ENCODE measurements around the gene NOS1AP. TPM values are rescaled to one million over a fixed set of nuclear protein-coding genes. Genes with fewer than 3 reads are reported as not detected.

NOS1AP gene
- total and polyA plus RNA-seq, 9 donors: 0.50 to 4.4 (median 1.5) TPM

DNA sequence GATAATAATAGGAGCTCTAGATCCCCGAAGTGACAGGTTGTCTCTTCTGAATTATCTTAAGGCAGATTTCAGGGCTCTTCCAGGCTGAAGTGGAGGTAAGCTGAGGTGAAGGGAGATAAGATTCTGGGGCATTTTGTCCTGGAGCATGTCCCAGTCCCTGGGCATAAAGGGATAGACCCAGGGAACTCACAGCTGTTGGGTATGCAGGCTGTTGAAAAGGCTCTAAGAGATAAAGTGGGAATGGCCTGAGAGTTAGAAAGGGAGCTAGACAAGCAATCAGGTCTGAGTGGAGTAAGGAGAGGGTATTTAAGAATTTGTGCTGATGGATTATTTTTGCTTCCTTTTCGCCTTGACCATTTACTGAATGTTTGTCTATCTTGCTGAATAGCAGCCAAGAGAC lies 123.7 kb downstream of the NOS1AP start:
- Histone ChIP-seq H3K9me3 (no peaks in the 10 kb centered on the region), H3K4me1 (ENCODE audit: insufficient read depth) (peaks cover 7% of the 10 kb centered on the region), H3K27me3 (no peaks in the 10 kb centered on the region), H3K27ac (no peak overlapping the region), H3K36me3 (no peaks in the 10 kb centered on the region), H3K4me3 (no peak overlapping the region)
- intact Hi-C loops (cut with DNase I): no loop called here
- WGBS, 3 donors: 9 to 26% (median 13%) methylated on average over 2 of the region's 2 CpGs
- TF ChIP-seq EP300 (IDR thresholded peaks at IDR 0.05) (no peak), POLR2A (IDR thresholded peaks at IDR 0.05) (no peak), CTCF (IDR thresholded peaks at IDR 0.05) (no peak)
- no peak for DNase-seq

DNA sequence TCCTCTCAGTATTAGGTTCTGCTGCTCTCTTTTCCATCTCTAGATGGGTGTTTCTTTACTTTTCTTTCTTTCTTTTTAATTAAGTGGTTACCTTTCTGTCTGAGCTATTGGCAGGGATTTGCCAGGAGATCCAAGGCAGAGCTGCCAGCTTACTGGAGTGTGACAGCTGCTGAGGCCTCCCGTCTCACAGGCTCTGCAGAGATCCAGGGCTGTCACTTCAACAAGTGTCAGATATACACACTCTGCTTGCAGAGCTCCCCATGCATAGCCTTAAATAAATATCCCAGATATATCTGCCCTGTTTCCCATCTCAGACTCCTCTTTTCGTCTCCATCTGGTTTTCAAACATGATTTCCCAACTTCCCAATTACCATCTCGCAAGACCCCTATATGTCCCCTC lies 124.3 kb downstream of the NOS1AP start:
- Histone ChIP-seq H3K36me3 (no peaks in the 10 kb centered on the region), H3K27ac (no peak overlapping the region), H3K27me3 (no peaks in the 10 kb centered on the region), H3K9me3 (no peaks in the 10 kb centered on the region), H3K4me1 (ENCODE audit: insufficient read depth) (peaks cover 7% of the 10 kb centered on the region), H3K4me3 (no peak overlapping the region)
- intact Hi-C loops (cut with DNase I): no loop called here
- 79 to 83% (median 82%) methylated on average over 3 of the region's 3 CpGs for WGBS, 3 donors
- no peak for DNase-seq
- no peak for TF ChIP-seq CTCF (IDR thresholded peaks at IDR 0.05)
- no peak for TF ChIP-seq EP300 (IDR thresholded peaks at IDR 0.05)
- no peak for TF ChIP-seq POLR2A (IDR thresholded peaks at IDR 0.05)

DNA sequence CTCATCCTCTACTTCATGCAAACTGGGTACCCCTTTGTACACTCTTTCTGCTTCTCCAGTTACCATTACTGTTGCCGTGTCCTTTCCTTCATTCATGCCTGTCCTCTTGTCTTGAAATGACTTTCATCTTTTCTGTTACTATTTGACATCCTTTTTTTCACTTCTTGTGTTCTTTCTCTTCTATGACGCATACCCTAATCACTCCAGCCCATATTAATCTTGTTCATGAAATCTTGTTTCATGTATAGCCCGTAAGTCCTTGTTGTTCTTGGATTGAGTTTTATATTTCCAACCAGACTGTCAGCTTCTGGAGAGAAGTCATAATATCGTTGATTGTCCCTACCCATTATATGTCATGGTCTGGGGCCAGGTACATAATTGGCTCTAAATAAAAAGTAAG lies 126.1 kb downstream of the NOS1AP start:
- WGBS, 3 donors: 67 to 94% (median 82%) methylated on average over 4 of the region's 4 CpGs
- intact Hi-C loops (cut with DNase I): no loop called here
- no peaks in the 10 kb centered on the region for H3K27me3 ChIP-seq
- no peak overlapping the region for H3K4me3 ChIP-seq
- TF ChIP-seq CTCF (IDR thresholded peaks at IDR 0.05) (no peak), EP300 (IDR thresholded peaks at IDR 0.05) (no peak), POLR2A (IDR thresholded peaks at IDR 0.05) (no peak)
- no peaks in the 10 kb centered on the region for H3K36me3 ChIP-seq
- H3K9me3 ChIP-seq: no peaks in the 10 kb centered on the region
- H3K27ac ChIP-seq: no peak overlapping the region
- no peak for DNase-seq
- H3K4me1 ChIP-seq (ENCODE audit: insufficient read depth): peaks cover 7% of the 10 kb centered on the region

DNA sequence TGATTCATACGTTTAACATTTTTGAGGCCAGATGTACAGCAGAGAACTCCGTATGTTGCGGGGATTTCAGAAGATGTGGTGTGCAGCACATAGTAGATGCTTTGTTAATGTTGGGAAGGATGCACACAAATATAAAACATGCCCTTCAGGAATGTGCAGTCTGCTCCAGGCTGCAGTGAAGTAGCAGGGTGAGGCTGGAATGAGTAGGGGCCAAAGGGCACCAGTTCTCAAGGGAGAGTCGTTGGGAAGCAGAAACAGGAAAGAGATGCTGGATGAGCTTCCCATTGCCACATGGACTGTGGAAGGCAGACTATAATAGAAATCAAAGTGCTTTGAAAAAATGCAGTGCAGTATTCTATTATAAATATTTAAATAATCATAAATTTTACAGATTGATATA lies 126.9 kb downstream of the NOS1AP start:
- no peak overlapping the region for H3K4me3 ChIP-seq
- no peaks in the 10 kb centered on the region for H3K27me3 ChIP-seq
- no peak overlapping the region for H3K27ac ChIP-seq
- TF ChIP-seq EP300 (IDR thresholded peaks at IDR 0.05): no peak
- TF ChIP-seq POLR2A (IDR thresholded peaks at IDR 0.05): no peak
- TF ChIP-seq CTCF (IDR thresholded peaks at IDR 0.05): no peak
- intact Hi-C loops (cut with DNase I): no loop called here
- no peak for DNase-seq
- H3K9me3 ChIP-seq: no peaks in the 10 kb centered on the region
- no peaks in the 10 kb centered on the region for H3K36me3 ChIP-seq
- peaks cover 7% of the 10 kb centered on the region for H3K4me1 ChIP-seq (ENCODE audit: insufficient read depth)
- 72 to 74% (median 74%) methylated on average over 4 of the region's 4 CpGs for WGBS, 3 donors

Measured in ovary (tissue), 9 donors.